Glutamatergic neuron (in vitro differentiated cells): ENCODE data around the gene IL3RA. TPM values are rescaled to one million over a fixed set of nuclear protein-coding genes. Genes with fewer than 3 reads are reported as not detected.

Experiments
- DNase-seq: peaks from one replicate; pipeline ENCODE4 v3.0.0; 2022
- H3K27ac Mint-ChIP-seq: one replicate; pipeline ENCODE4 v1.8.0; 2020; ENCODE audit warnings: mild to moderate bottlenecking, mixed read lengths, inconsistent platforms; ENCODE audit not compliant: unreplicated experiment
- H3K27me3 Mint-ChIP-seq: one replicate; pipeline ENCODE4 v1.8.0; 2020; ENCODE audit warnings: mild to moderate bottlenecking, moderate library complexity, mixed read lengths, inconsistent platforms; ENCODE audit not compliant: unreplicated experiment
- H3K36me3 Mint-ChIP-seq: one replicate; pipeline ENCODE4 v1.8.0; 2020; ENCODE audit warnings: mild to moderate bottlenecking, mixed read lengths, inconsistent platforms; ENCODE audit not compliant: unreplicated experiment
- H3K4me1 Mint-ChIP-seq: one replicate; pipeline ENCODE4 v1.8.0; 2020; ENCODE audit warnings: mild to moderate bottlenecking, low read depth, mixed read lengths, inconsistent platforms; ENCODE audit not compliant: unreplicated experiment
- H3K4me3 Mint-ChIP-seq: one replicate; pipeline ENCODE4 v1.8.0; 2020; ENCODE audit warnings: mild to moderate bottlenecking, mixed read lengths, inconsistent platforms; ENCODE audit not compliant: unreplicated experiment
- H3K9me3 Mint-ChIP-seq: one replicate; pipeline ENCODE4 v1.8.0; 2020; ENCODE audit warnings: mild to moderate bottlenecking, moderate library complexity, mixed read lengths, inconsistent platforms; ENCODE audit not compliant: unreplicated experiment
- total RNA-seq: library from RNA; stranded (reverse); fragmentation: NEBNext Ultra II Directional; extraction: Animal tissue kit (Norgen Biotek cat#: 25700); gene quantifications from one replicate; pipeline ENCODE4 v1.2.1, GENCODE V29; 2021; ENCODE audit not compliant: unreplicated experiment
- TF ChIP-seq, protein P1 (sequence below): fragments of 200-600 bp; sonication (generic); IDR thresholded peaks from one replicate; pipeline ENCODE4 v1.5.0; 2021; ENCODE audit not compliant: partially characterized antibody, unreplicated experiment

Gene IL3RA
- total RNA-seq, 1 donor from 2014 or later: not detected

DNA sequence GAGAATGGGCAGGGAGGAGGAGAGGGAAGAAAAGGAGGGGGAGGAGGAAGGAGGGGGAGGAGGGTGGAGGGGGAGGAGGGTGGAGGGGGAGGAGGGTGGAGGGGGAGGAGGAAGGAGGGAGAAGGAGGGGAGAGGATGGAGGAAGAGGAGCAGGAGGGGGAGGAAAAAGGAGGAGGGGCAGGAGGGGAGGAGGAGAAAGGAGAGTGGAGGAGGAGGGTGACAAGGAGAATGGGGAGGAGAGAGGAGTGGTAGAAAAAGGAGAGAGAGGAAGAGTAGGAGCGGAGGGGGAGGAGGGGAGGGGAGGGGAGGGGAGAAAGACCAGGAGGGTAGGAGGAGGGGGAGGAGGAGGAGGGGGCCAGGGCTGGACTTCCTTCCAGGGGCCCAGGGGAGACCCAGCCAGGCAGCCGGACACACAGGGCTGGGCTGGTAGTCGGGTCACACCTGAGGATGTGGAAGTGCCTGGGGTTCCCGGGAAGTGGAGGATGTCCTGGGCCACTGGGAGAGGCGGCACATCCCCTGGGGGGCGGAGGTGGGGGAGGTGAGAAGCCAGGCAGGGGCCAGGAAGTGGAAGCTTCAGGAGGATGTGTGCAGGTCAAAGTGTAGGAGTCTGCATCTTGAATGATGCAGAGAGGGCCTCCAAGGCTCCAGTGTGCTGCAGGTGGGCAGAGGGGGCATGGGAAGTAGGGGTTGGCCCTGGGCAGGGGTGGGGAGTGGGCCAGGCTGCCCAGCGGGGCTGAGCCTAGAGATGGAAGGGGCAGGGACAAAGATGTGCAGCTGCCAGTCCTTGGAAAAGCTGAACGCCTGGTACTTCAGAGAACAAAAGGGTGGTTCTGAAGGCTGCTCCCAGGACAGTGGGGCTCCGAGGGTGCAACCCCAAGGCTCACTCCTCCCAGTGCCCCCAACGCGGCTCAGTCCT, 18.8 kb downstream of the IL3RA start:
- Mint-ChIP-seq H3K4me1 (no peaks in the 10 kb centered on the region), H3K27ac (no peak overlapping the region), H3K4me3 (no peak overlapping the region), H3K36me3 (no peaks in the 10 kb centered on the region), H3K27me3 (peaks cover 6% of the 10 kb centered on the region), H3K9me3 (peaks cover 4% of the 10 kb centered on the region)
- DNase-seq: peak; percentile 28
- TF ChIP-seq, protein P1, sequence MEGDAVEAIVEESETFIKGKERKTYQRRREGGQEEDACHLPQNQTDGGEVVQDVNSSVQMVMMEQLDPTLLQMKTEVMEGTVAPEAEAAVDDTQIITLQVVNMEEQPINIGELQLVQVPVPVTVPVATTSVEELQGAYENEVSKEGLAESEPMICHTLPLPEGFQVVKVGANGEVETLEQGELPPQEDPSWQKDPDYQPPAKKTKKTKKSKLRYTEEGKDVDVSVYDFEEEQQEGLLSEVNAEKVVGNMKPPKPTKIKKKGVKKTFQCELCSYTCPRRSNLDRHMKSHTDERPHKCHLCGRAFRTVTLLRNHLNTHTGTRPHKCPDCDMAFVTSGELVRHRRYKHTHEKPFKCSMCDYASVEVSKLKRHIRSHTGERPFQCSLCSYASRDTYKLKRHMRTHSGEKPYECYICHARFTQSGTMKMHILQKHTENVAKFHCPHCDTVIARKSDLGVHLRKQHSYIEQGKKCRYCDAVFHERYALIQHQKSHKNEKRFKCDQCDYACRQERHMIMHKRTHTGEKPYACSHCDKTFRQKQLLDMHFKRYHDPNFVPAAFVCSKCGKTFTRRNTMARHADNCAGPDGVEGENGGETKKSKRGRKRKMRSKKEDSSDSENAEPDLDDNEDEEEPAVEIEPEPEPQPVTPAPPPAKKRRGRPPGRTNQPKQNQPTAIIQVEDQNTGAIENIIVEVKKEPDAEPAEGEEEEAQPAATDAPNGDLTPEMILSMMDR: no peak

DNA sequence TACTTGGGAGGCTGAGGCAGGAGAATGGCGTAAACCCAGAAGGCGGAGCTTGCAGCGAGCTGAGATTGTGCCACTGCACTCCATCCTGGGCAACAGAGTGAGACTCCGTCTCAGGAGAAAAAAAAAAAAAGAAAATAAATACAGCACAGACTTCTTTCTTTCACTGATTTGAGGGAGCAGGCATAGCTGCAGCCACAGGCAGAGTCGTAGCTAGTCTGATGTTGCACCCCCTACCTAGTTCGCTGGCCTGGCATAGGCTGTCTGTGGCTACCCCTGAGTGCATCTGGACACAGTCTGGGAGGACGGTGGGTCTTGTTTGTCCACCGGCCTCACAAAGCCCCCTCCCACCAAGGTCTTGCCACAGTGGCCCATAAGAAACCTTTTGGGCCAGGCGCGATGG, 21.4 kb downstream of the IL3RA start:
- Mint-ChIP-seq H3K4me3 (no peak overlapping the region), H3K27ac (no peak overlapping the region), H3K4me1 (no peaks in the 10 kb centered on the region), H3K27me3 (peaks cover 10% of the 10 kb centered on the region), H3K36me3 (peaks cover 13% of the 10 kb centered on the region), H3K9me3 (peaks cover 7% of the 10 kb centered on the region)
- DNase-seq: no peak
- TF ChIP-seq, protein P1: no peak

DNA sequence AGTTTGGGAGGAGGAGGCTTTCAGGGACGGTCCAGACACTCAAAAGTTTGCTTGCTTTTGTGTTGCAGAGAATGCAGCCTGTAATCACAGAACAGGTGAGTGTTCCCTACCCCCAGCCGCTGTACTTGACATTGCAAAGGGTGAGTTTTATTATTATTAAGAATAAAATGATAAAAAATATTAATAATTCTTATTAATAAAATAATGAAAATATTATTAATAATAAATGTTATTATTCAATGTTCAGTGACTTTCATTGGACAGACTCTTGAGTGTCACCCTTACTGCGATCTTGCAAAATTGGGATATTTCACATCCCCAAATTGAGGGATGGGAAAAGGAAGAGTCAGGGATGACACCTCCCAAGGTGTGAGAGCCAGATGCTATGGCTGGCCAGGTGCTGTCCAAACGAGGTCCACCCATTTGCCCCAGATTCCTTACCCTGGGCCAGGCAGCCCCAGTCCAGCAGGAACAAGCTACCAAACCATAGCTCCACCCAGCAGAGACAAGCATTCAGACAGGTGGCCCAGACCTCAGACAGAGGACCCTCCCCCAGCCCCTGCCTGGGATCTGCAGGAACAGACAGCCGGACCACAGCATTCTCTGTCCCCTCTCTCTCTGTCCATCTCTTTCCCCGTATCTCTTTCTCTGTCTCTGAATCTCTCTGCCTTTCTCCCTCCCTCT, 22.4 kb downstream of the IL3RA start:
- Mint-ChIP-seq H3K4me1 (no peaks in the 10 kb centered on the region), H3K9me3 (peaks cover 7% of the 10 kb centered on the region), H3K27me3 (peaks cover 10% of the 10 kb centered on the region), H3K27ac (no peak overlapping the region), H3K36me3 (peaks cover 13% of the 10 kb centered on the region), H3K4me3 (no peak overlapping the region)
- DNase-seq: peak; percentile 24
- TF ChIP-seq, protein P1: no peak

DNA sequence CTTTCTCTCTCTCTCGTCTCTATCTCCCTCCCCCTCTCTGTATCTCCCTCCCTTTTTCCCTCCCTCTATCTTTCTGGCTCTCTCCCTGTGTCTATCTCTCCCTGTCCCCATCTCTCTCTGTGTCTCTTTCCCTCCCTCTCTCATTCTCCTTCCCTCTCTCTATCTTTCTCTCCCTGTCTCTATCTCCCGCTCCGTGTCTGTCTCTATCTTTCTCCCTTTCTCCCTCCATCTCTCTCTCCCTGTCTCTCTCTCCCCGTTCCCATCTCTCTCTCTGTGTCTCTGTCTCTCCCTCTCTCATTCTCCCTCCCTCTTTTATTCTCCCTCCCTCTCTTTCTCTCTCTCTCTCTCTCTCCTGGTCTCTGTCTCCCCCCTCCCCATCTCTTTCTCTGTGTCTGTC, 22.9 kb downstream of the IL3RA start:
- DNase-seq: no peak
- peaks cover 13% of the 10 kb centered on the region for H3K36me3 Mint-ChIP-seq
- H3K4me3 Mint-ChIP-seq: no peak overlapping the region
- TF ChIP-seq, protein P1: no peak
- peaks cover 7% of the 10 kb centered on the region for H3K9me3 Mint-ChIP-seq
- no peaks in the 10 kb centered on the region for H3K4me1 Mint-ChIP-seq
- peaks cover 7% of the 10 kb centered on the region for H3K27me3 Mint-ChIP-seq
- no peak overlapping the region for H3K27ac Mint-ChIP-seq

DNA sequence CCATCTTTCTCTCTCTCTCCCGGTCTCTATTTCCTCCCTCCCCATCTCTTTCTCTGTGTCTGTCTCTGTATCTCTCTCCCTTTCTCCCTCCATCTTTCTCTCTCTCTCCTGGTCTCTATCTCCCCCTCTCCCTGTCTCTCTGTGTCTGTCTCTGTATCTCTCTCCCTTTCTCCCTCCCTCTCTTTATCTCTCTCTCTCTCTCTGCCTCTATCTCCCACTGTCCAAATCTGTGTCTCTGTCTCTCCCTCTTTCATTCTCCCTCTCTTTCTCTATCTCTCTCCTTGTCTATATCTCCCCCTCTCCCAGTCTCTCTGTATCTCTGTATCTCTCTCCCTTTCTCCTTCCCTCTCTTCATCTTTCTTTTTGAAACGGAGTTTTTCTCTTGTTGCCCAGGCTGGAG, 23.6 kb downstream of the IL3RA start:
- no peaks in the 10 kb centered on the region for H3K4me1 Mint-ChIP-seq
- H3K4me3 Mint-ChIP-seq: no peak overlapping the region
- H3K27ac Mint-ChIP-seq: no peak overlapping the region
- peaks cover 13% of the 10 kb centered on the region for H3K36me3 Mint-ChIP-seq
- no peak for DNase-seq
- TF ChIP-seq, protein P1: no peak
- peaks cover 11% of the 10 kb centered on the region for H3K27me3 Mint-ChIP-seq
- H3K9me3 Mint-ChIP-seq: peaks cover 7% of the 10 kb centered on the region
